K562 (cell line): ENCODE data around the gene PDPK1.

Source experiments
- CBFB ChIP-seq: sonication (generic); formaldehyde crosslinking; IDR thresholded peaks from 2 replicates; pipeline ENCODE4 v1.4.0; 2020; ENCODE audit warnings: mild to moderate bottlenecking, missing genetic modification reagents
- E2F3 ChIP-seq: fragments of 250-450 bp; sonication (Bioruptor Pico); IDR thresholded peaks from 2 replicates; pipeline ENCODE4 v1.4.0; 2020; ENCODE audit warnings: mild to moderate bottlenecking
- GABPA ChIP-seq: fragments of 200-800 bp; sonication (Bioruptor generic); conservative IDR thresholded peaks from 2 replicates; pipeline ENCODE4 v1.6.1; 2016; ENCODE audit warnings: low read depth, missing genetic modification characterization, missing compliant biosample characterization
- HLTF ChIP-seq: fragments of 450-650 bp; IDR thresholded peaks from 2 replicates; pipeline ENCODE4 v1.6.1; 2016
- HMGN3 ChIP-seq: IDR thresholded peaks from 2 replicates; pipeline ENCODE4 v1.6.1; 2011; ENCODE audit warnings: borderline replicate concordance, low read depth, mild to moderate bottlenecking, mixed read lengths, low read length; ENCODE audit not compliant: insufficient read length; ENCODE audit errors: extremely low read depth
- MAZ ChIP-seq, 2 experiments: fragments of 450-650 bp in 1 of 2; sonication (generic) in 1 of 2; formaldehyde crosslinking; IDR thresholded peaks in 1 of 2; conservative IDR thresholded peaks in 1 of 2; 2 replicates each; pipeline versions ENCODE4 v1.4.0 to v1.5.0; 2020; ENCODE audit warnings: mild to moderate bottlenecking in 1 of 2, missing genetic modification reagents in 1 of 2
- NR2F6 ChIP-seq: fragments of 450-650 bp; formaldehyde crosslinking; IDR thresholded peaks from 2 replicates; pipeline ENCODE4 v1.4.0; 2020; ENCODE audit warnings: mild to moderate bottlenecking
- RFX5 ChIP-seq: IDR thresholded peaks from 2 replicates; pipeline ENCODE4 v1.6.1; 2011; ENCODE audit warnings: low read depth, mild to moderate bottlenecking, improper control_type of control experiment, low read length
- SIRT6 ChIP-seq: IDR thresholded peaks from one replicate; pipeline ENCODE4 v1.6.1; 2012; ENCODE audit warnings: low read depth, mild to moderate bottlenecking, control low read depth, inconsistent platforms, low read length, moderate library complexity
- TF ChIP-seq, protein P1 (sequence below), 3 experiments: IDR thresholded peaks in 2 of 3; conservative IDR thresholded peaks in 1 of 3; 2 replicates each; pipeline ENCODE4 v1.5.1; 2011 to 2012; ENCODE audit warnings: low read length in 3 of 3, mild to moderate bottlenecking in 3 of 3, control low read depth in 2 of 3, improper control_type of control experiment in 1 of 3, inconsistent platforms in 1 of 3, low read depth in 1 of 3, mixed read lengths in 1 of 3, moderate library complexity in 1 of 3; ENCODE audit not compliant: insufficient read depth in 2 of 3

DNA sequence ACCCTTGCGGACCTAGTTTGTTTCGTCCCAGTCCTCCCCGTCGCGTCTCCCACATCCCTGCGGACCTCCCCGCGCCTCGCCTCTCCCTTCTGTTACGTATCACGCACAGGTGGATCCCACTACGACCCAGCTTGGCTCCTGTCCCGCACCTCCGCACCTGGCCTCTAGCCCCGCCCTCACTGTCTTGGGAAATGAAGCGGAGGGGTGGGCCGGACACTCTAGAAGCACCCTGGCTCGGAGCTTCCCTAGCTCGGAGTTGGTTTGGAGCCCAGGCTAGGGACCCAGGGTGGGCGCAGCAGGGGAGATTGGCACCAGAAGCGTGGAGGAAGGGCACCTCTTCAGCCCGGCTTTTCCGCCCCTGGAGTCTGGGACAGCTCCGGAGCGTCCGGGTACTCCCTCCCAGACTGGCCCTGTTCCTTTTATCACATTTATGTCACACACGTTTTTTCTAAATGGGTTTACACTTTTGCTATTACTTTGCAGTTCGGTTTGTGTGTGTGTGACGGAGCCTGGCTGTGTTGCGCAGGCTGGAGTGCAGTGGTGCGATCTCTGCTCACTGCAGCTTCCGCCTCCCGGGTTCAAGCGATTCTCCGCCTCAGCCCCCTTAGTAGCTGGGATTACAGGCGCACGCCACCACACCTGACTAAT, 5.2 kb upstream of the PDPK1 start:
- TF ChIP-seq SIRT6, result no peak
- TF ChIP-seq, protein P1, sequence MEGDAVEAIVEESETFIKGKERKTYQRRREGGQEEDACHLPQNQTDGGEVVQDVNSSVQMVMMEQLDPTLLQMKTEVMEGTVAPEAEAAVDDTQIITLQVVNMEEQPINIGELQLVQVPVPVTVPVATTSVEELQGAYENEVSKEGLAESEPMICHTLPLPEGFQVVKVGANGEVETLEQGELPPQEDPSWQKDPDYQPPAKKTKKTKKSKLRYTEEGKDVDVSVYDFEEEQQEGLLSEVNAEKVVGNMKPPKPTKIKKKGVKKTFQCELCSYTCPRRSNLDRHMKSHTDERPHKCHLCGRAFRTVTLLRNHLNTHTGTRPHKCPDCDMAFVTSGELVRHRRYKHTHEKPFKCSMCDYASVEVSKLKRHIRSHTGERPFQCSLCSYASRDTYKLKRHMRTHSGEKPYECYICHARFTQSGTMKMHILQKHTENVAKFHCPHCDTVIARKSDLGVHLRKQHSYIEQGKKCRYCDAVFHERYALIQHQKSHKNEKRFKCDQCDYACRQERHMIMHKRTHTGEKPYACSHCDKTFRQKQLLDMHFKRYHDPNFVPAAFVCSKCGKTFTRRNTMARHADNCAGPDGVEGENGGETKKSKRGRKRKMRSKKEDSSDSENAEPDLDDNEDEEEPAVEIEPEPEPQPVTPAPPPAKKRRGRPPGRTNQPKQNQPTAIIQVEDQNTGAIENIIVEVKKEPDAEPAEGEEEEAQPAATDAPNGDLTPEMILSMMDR (IDR thresholded peaks at IDR 0.05 in 2 of 3, conservative IDR thresholded peaks at IDR 0.05 in 1 of 3; ENCODE audit: insufficient read depth in 2 of 3, low read depth in 1 of 3, low read length in 3 of 3), result no peak
- no peak for TF ChIP-seq NR2F6 (CRISPR knock-in tag)
- no peak for TF ChIP-seq E2F3 (CRISPR knock-in tag)
- no peak for TF ChIP-seq CBFB (CRISPR knock-in tag)
- no peak for TF ChIP-seq GABPA (tag)
- TF ChIP-seq MAZ (CRISPR knock-in tag; conservative IDR thresholded peaks at IDR 0.05 in 1 of 2, IDR thresholded peaks at IDR 0.05 in 1 of 2), result no peak; a peak in 2 of 4 replicates
- no peak for TF ChIP-seq HLTF
- TF ChIP-seq RFX5, result no peak
- TF ChIP-seq HMGN3, result no peak
